HepG2 (cell line): Measurements from ENCODE around the gene TMEM41A.

Experiments
- NCOA1 ChIP-seq: sonication (generic); formaldehyde crosslinking; IDR thresholded peaks from 2 replicates; pipeline ENCODE4 v1.9.0; 2021; ENCODE audit warnings: missing genetic modification reagents
- RAD21 ChIP-seq: fragments of 450-650 bp; formaldehyde crosslinking; IDR thresholded peaks from 2 replicates; pipeline ENCODE4 v1.5.0; 2020; ENCODE audit warnings: mild to moderate bottlenecking
- SNAPC5 ChIP-seq: sonication (generic); formaldehyde crosslinking; IDR thresholded peaks from 2 replicates; pipeline ENCODE4 v1.8.1; 2023; ENCODE audit warnings: mild to moderate bottlenecking, missing genetic modification reagents, borderline replicate concordance
- TP53 ChIP-seq: sonication (generic); formaldehyde crosslinking; conservative IDR thresholded peaks from 2 replicates; pipeline ENCODE4 v1.4.0; 2020; ENCODE audit warnings: missing genetic modification reagents
- ZBTB40 ChIP-seq, 2 experiments: fragments of 450-650 bp in 1 of 2; sonication (generic) in 1 of 2; formaldehyde crosslinking in 1 of 2; IDR thresholded peaks; 2 replicates each; pipeline versions ENCODE4 v1.6.1 to v1.8.0; 2016 to 2022; ENCODE audit warnings: antibody characterized with exemption in 1 of 2, mild to moderate bottlenecking in 1 of 2, missing genetic modification reagents in 1 of 2
- ZBTB44 ChIP-seq: sonication (generic); formaldehyde crosslinking; IDR thresholded peaks from 2 replicates; pipeline ENCODE4 v1.4.0; 2020; ENCODE audit warnings: missing genetic modification reagents
- ZSCAN29 ChIP-seq: sonication (generic); formaldehyde crosslinking; conservative IDR thresholded peaks from 2 replicates; pipeline ENCODE4 v1.4.0; 2020; ENCODE audit warnings: mild to moderate bottlenecking, missing genetic modification reagents

- TF ChIP-seq ZBTB44 (CRISPR knock-in tag) (no peak), NCOA1 (CRISPR knock-in tag) (no peak), SNAPC5 (CRISPR knock-in tag) (no peak), ZSCAN29 (CRISPR knock-in tag) (no peak), ZBTB40 (IDR thresholded peaks at IDR 0.05) (no peak), ZBTB40 (CRISPR knock-in tag; IDR thresholded peaks at IDR 0.05) (no peak), TP53 (no peak), RAD21 (CRISPR knock-in tag) (no peak)
These were observed 29.3 kb downstream of the TMEM41A start for GRCh38 chr3:185469542-185469941.
